Measurements from ENCODE around the gene MAGEA9B.
"Not testable (repeated sequence)": the region's sequence is repeated elsewhere in the genome, so short reads cannot be mapped to it uniquely, and the experiment has no call there.

- TF ChIP-seq, protein P1, sequence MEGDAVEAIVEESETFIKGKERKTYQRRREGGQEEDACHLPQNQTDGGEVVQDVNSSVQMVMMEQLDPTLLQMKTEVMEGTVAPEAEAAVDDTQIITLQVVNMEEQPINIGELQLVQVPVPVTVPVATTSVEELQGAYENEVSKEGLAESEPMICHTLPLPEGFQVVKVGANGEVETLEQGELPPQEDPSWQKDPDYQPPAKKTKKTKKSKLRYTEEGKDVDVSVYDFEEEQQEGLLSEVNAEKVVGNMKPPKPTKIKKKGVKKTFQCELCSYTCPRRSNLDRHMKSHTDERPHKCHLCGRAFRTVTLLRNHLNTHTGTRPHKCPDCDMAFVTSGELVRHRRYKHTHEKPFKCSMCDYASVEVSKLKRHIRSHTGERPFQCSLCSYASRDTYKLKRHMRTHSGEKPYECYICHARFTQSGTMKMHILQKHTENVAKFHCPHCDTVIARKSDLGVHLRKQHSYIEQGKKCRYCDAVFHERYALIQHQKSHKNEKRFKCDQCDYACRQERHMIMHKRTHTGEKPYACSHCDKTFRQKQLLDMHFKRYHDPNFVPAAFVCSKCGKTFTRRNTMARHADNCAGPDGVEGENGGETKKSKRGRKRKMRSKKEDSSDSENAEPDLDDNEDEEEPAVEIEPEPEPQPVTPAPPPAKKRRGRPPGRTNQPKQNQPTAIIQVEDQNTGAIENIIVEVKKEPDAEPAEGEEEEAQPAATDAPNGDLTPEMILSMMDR (IDR thresholded peaks at IDR 0.05; ENCODE audit: insufficient read depth, low read length): not testable (repeated sequence)
- TF ChIP-seq POLR2AphosphoS5 (IDR thresholded peaks at IDR 0.05; ENCODE audit: low read depth); SPI1 (IDR thresholded peaks at IDR 0.05; ENCODE audit: borderline replicate concordance, low read depth): not testable (repeated sequence)
- TF ChIP-seq, protein P2, sequence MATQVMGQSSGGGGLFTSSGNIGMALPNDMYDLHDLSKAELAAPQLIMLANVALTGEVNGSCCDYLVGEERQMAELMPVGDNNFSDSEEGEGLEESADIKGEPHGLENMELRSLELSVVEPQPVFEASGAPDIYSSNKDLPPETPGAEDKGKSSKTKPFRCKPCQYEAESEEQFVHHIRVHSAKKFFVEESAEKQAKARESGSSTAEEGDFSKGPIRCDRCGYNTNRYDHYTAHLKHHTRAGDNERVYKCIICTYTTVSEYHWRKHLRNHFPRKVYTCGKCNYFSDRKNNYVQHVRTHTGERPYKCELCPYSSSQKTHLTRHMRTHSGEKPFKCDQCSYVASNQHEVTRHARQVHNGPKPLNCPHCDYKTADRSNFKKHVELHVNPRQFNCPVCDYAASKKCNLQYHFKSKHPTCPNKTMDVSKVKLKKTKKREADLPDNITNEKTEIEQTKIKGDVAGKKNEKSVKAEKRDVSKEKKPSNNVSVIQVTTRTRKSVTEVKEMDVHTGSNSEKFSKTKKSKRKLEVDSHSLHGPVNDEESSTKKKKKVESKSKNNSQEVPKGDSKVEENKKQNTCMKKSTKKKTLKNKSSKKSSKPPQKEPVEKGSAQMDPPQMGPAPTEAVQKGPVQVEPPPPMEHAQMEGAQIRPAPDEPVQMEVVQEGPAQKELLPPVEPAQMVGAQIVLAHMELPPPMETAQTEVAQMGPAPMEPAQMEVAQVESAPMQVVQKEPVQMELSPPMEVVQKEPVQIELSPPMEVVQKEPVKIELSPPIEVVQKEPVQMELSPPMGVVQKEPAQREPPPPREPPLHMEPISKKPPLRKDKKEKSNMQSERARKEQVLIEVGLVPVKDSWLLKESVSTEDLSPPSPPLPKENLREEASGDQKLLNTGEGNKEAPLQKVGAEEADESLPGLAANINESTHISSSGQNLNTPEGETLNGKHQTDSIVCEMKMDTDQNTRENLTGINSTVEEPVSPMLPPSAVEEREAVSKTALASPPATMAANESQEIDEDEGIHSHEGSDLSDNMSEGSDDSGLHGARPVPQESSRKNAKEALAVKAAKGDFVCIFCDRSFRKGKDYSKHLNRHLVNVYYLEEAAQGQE (IDR thresholded peaks at IDR 0.05; ENCODE audit: insufficient replicate concordance, low read depth): not testable (repeated sequence)
These were observed 36.8 kb downstream of the MAGEA9B start for GRCh38 chrX:149550454-149550853.
